Measurements from ENCODE around the gene CRYZ.
"Not testable (repeated sequence)": the region's sequence is repeated elsewhere in the genome, so short reads cannot be mapped to it uniquely, and the experiment has no call there.

CRYZ gene

DNA sequence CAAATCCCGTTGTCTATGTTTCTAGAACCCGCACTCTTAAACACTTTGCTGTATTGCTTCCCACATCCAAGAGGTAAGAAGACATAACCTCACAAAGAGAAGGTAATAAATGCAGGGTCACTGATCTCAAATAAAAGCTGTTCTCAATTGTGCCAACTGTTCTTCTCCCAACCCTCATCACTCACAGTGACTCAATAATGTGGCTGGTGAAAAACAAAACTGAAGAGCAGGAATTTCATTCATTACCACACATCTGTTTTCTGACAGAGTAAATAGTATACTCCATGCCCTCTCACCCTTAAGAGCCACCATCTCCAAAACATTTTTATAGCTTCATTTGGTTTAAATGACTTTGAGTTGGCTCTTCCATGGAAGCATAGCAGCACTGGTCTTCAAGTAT lies 53.0 kb downstream of the CRYZ start:
- DNase-seq, result no peak

- no peak for DNase-seq
Measured at GRCh38 chr1:74677926-74678325, 54.9 kb downstream of the CRYZ start.

- DNase-seq, result no peak
Measured at GRCh38 chr1:74674278-74675048, 58.4 kb downstream of the CRYZ start.

- DNase-seq, result no peak
Measured at GRCh38 chr1:74673351-74674111, 59.3 kb downstream of the CRYZ start, which contains the start of gene ERICH3. TSS of gene ERICH3 (minus strand) at chr1:74673792. CDS start at chr1:74673519, 273 bp downstream.

DNA sequence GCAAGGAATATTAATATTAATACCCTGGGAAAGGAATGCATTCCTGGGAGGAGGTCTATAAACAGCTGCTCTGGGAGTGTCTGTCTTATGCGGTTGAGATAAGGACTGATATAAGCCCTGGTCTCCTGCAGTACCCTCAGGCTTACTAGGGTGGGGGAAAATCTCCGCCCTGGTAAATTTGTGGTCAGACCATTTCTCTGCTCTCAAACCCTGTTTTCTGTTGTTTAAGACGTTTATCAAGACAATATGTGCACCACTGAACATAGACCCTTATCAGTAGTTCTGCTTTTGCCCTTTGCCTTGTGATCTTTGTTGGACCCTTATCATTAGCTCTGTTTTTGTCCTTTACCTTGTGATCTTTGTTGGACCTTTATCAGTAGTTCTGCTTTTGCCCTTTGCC lies 62.0 kb downstream of the CRYZ start:
- DNase-seq, result not testable (repeated sequence)
